Testis (tissue), 3 donors: ENCODE results near the gene LDLRAD4. TPM values are rescaled to one million over a fixed set of nuclear protein-coding genes. Genes with fewer than 3 reads are reported as not detected.
"Not testable (repeated sequence)": the region's sequence is repeated elsewhere in the genome, so short reads cannot be mapped to it uniquely, and the experiment has no call there.

Experiments
- DNase-seq: peaks from one replicate; pipeline ENCODE4 v3.0.0-alpha.2; 2019
- H3K27ac ChIP-seq, 2 donors: fragments of 200-600 bp; sonication (generic); one replicate each; pipeline ENCODE4 v1.5.1; 2019
- H3K27me3 ChIP-seq: fragments of 200-600 bp; sonication (generic); one replicate; pipeline ENCODE4 v1.5.1; 2019
- H3K36me3 ChIP-seq: fragments of 200-600 bp; sonication (generic); one replicate; pipeline ENCODE4 v1.5.1; 2017; ENCODE audit warnings: low read depth; ENCODE audit errors: missing control alignments
- H3K4me1 ChIP-seq: fragments of 200-600 bp; sonication (generic); one replicate; pipeline ENCODE4 v1.5.1; 2019
- H3K4me3 ChIP-seq, 2 donors: fragments of 200-600 bp; sonication (generic); one replicate each; pipeline ENCODE4 v1.5.1; 2017 to 2019
- H3K9me3 ChIP-seq: fragments of 200-600 bp; sonication (generic); one replicate; pipeline ENCODE4 v1.5.1; 2017
- POLR2A ChIP-seq: fragments of 450-650 bp; IDR thresholded peaks from one replicate; pipeline ENCODE4 v1.6.1; 2017; ENCODE audit warnings: antibody characterized with exemption, mild to moderate bottlenecking, moderate library complexity
- WGBS, 2 donors: methylation state at CpG; one replicate each; pipeline ENCODE4 v1.1.5; 2018; 5-methylcytosine and 5-hydroxymethylcytosine counted together
- intact Hi-C: fragments of 100-400 bp; cut with DNase I; formaldehyde crosslinking; loops from one replicate; pipeline ENCODE4 v1.15.1; 2023; ENCODE audit warnings: low total_unique reads
- polyA plus RNA-seq: library from polyadenylated mRNA; stranded (reverse); fragments of 350-450 nt; fragmentation: Illumina TruSeq; extraction: RNeasy Lipid Tissue Mini Kit (QIAGEN cat#74804); gene quantifications from one replicate; pipeline ENCODE4 v1.2.3, GENCODE V29; 2014; ENCODE audit warnings: low read depth, low replicate concordance; ENCODE audit not compliant: insufficient read depth
- total RNA-seq, 2 donors: library from RNA; depleted of rRNA; stranded (reverse); fragments of >200 nt; gene quantifications; one replicate each; pipeline ENCODE4 v1.2.3, GENCODE V29; 2016
- TF ChIP-seq, protein P1 (sequence below), 3 experiments: fragments of 450-650 bp in 2 of 3; fragments of 200-600 bp in 1 of 3; sonication (generic) in 1 of 3; IDR thresholded peaks; one replicate each; pipeline ENCODE4 v1.5.1; 2016 to 2019; ENCODE audit warnings: antibody characterized with exemption in 3 of 3, mild to moderate bottlenecking in 2 of 3, moderate library complexity in 1 of 3

The LDLRAD4 gene
- total and polyA plus RNA-seq, 3 donors from 2014 or later, result 22.0 to 42.2 (median 25.9) TPM

DNA sequence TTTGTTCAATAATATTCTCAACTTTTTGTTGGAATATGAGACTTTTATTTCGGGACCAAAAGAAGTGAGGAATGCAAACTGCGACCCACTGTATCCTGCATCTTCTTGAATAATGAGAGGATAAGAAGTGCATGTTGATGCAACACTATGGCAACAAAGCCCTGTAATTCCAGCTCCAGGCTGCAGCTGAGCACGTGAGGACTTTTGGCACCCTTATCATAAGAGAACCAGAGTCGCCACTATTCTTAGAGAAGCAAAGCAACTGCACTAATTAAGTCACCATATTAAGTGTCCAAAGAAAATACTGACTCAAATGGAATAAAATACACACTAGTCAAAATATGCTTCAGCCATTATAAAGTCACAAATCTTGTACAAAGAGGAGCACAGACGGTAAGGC, 441.9 kb downstream of the LDLRAD4 start:
- Histone ChIP-seq H3K27ac (peak overlapping the region in 1 of 2 donors; percentile 59), H3K9me3 (no peaks in the 10 kb centered on the region), H3K4me1 (peaks cover 17% of the 10 kb centered on the region), H3K36me3 (no peaks in the 10 kb centered on the region), H3K4me3 (no peak overlapping the region), H3K27me3 (no peaks in the 10 kb centered on the region)
- 43 to 47% methylated on average over 5 of the region's 5 CpGs for WGBS, 2 donors
- TF ChIP-seq POLR2A, result no peak
- TF ChIP-seq, protein P1, sequence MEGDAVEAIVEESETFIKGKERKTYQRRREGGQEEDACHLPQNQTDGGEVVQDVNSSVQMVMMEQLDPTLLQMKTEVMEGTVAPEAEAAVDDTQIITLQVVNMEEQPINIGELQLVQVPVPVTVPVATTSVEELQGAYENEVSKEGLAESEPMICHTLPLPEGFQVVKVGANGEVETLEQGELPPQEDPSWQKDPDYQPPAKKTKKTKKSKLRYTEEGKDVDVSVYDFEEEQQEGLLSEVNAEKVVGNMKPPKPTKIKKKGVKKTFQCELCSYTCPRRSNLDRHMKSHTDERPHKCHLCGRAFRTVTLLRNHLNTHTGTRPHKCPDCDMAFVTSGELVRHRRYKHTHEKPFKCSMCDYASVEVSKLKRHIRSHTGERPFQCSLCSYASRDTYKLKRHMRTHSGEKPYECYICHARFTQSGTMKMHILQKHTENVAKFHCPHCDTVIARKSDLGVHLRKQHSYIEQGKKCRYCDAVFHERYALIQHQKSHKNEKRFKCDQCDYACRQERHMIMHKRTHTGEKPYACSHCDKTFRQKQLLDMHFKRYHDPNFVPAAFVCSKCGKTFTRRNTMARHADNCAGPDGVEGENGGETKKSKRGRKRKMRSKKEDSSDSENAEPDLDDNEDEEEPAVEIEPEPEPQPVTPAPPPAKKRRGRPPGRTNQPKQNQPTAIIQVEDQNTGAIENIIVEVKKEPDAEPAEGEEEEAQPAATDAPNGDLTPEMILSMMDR (IDR thresholded peaks at IDR 0.05), result no peak
- intact Hi-C loops, result no loop called here
- DNase-seq, result peak; percentile 38

DNA sequence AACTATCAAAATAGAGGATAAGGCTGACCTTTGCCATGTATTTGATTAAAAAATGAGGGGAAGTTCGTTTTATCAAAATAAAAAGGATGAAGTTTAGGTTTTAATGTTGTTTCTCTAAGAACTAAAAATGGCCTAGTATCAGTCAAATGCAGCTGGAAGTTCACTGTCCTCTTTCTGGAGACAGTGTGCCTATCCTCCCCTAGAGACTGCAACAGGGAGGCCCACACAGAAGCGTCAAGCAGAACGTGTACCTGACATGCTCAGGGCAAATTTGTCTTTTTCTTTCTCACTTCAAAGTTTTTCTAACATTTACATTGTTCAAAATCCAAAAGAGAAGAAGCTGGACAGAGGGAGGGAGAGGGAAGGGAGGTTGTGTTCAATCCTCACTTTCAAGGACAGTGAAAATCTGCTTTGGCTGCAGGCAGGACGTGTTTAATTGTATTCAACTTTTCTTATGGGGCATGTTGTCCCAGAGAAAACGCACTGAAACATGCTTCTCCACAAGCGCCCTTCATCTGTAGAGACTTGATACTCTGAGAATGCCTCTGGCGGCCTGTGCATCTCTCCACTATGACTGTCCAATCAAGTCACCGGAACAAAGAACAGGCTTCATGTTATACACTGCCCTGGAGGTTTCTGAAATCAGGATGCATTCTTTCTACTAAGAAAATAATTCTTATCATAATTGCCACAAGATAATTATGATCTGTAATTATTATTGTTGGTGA, 442.7 kb downstream of the LDLRAD4 start:
- no peaks in the 10 kb centered on the region for H3K9me3 ChIP-seq
- H3K4me3 ChIP-seq, result no peak overlapping the region
- TF ChIP-seq, protein P1 (IDR thresholded peaks at IDR 0.05), result no peak
- TF ChIP-seq POLR2A, result no peak
- H3K27ac ChIP-seq, result peak overlapping the region in 1 of 2 donors; percentile 59
- no peaks in the 10 kb centered on the region for H3K36me3 ChIP-seq
- H3K4me1 ChIP-seq, result peaks cover 17% of the 10 kb centered on the region
- WGBS, 2 donors, result 32 to 34% methylated on average over 8 of the region's 8 CpGs
- intact Hi-C loops, result no loop called here
- H3K27me3 ChIP-seq, result no peaks in the 10 kb centered on the region
- no peak for DNase-seq

DNA sequence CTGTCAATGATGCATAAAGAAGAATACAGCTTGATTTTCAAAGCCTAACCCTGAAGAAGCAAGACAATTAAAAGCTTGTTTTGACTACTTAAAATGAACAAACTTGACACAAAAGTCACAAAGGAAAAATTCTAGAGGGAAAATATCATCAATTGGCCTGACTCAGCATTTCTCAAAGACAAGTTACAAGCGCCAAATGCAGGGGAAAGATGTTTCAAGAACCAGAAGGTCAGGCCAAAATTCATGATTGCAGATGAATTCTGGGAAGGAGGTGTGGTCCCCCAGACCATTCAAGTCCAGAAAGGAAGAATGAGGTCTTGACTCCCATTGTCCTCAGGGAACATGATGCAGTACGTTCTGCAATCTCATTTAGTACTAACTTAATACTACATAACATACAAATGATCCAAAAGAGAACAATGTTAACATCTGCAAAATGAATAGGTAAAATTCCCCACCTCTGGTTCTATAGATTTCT, 443.3 kb downstream of the LDLRAD4 start:
- Histone ChIP-seq H3K4me1 (peaks cover 17% of the 10 kb centered on the region), H3K27ac (no peak overlapping the region), H3K27me3 (no peaks in the 10 kb centered on the region), H3K36me3 (no peaks in the 10 kb centered on the region), H3K4me3 (no peak overlapping the region), H3K9me3 (no peaks in the 10 kb centered on the region)
- WGBS, 2 donors, result 54 to 55% methylated on average over 2 of the region's 2 CpGs
- TF ChIP-seq, protein P1 (IDR thresholded peaks at IDR 0.05), result no peak
- TF ChIP-seq POLR2A, result no peak
- DNase-seq, result no peak
- intact Hi-C loops, result no loop called here

DNA sequence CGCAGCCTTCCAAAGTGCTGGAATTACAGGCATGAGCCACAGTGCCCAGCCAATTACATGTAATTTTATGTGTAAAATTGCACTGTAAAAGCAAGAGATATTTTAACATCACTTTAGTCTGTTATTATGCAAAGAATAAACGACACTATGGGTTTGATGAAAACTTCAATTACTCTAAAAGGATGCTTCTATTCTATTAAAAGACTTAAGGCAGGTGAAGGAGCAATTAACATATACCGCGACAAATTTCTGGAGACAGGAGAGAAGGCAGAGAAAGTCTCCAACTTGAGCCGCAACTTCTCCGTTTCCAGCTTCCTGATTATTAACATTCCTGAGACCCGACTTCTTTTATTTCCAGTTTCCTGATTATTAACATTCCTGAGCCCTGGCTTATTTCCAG, 454.1 kb downstream of the LDLRAD4 start:
- no peaks in the 10 kb centered on the region for H3K4me1 ChIP-seq
- H3K27me3 ChIP-seq, result no peaks in the 10 kb centered on the region
- 65% methylated on average over 7 of the region's 7 CpGs for WGBS, 2 donors
- H3K4me3 ChIP-seq, result no peak overlapping the region
- no peak overlapping the region for H3K27ac ChIP-seq
- TF ChIP-seq POLR2A, result no peak
- TF ChIP-seq, protein P1 (IDR thresholded peaks at IDR 0.05), result no peak
- DNase-seq, result no peak
- no peaks in the 10 kb centered on the region for H3K9me3 ChIP-seq
- intact Hi-C loops, result no loop called here
- no peaks in the 10 kb centered on the region for H3K36me3 ChIP-seq

DNA sequence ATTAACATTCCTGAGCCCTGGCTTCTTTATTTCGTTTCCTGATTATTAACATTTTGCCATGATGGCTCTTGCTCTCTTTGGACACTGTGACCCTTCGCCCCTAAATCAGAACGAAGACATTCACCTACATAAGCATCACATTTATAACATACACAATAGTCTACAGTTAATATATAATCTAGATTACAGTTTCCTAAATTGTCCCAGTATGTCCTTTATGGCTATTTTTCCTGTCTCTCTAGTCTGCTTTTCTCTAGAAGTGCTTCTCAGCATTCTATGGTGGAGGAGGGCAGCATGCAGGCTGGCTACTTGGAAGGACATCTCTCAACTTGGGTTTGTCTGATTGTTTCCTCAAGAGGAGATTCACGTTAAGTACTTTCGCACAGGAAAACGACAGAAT, 457.9 kb downstream of the LDLRAD4 start:
- Histone ChIP-seq H3K27me3 (no peaks in the 10 kb centered on the region), H3K4me1 (no peaks in the 10 kb centered on the region), H3K9me3 (no peaks in the 10 kb centered on the region), H3K27ac (no peak overlapping the region), H3K4me3 (no peak overlapping the region), H3K36me3 (no peaks in the 10 kb centered on the region)
- whole genome bisulfite sequencing, 2 donors, result 84 to 89% methylated on average over 6 of the region's 6 CpGs
- no peak for DNase-seq
- TF ChIP-seq, protein P1 (IDR thresholded peaks at IDR 0.05), result no peak
- TF ChIP-seq POLR2A, result no peak
- intact Hi-C loops, result no loop called here

DNA sequence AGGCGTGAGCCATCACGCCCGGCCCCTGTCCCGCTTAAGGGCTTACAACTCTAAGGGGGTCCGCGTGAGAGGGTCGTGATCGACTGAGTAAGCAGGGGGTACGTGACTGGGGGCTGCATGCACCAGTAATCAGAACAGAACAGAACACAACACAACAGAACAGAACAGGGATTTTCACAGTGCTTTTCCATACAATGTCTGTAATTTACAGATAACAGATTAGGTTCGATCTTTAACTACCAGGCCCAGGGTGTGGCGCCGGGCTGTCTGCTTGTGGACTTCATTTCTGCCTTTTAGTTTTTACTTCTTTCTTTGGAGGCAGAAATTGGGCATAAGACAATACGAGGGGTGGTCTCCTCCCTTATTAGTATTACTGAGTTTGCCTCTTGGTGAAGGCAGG, 458.8 kb downstream of the LDLRAD4 start:
- intact Hi-C loops, DNase-seq, H3K27ac ChIP-seq, H3K9me3 ChIP-seq, H3K36me3 ChIP-seq, H3K4me3 ChIP-seq, H3K4me1 ChIP-seq, H3K27me3 ChIP-seq: not testable (repeated sequence)
- 97% methylated on average over 13 of the region's 13 CpGs for WGBS, 2 donors
